GM12892 (cell line): ENCODE measurements around the gene GNAI3.

ENCODE experiments used
- POLR2A ChIP-seq: IDR thresholded peaks from 2 replicates; pipeline ENCODE4 v1.6.1; 2011; ENCODE audit warnings: low read depth, low read length, control low read depth
- POLR2AphosphoS5 ChIP-seq: IDR thresholded peaks from 2 replicates; pipeline ENCODE4 v1.6.1; 2011; ENCODE audit warnings: low read depth, low read length, control low read depth
- TAF1 ChIP-seq: IDR thresholded peaks from 2 replicates; pipeline ENCODE4 v1.6.1; 2011; ENCODE audit warnings: low read depth, mild to moderate bottlenecking, control low read depth, low read length, borderline replicate concordance

DNA sequence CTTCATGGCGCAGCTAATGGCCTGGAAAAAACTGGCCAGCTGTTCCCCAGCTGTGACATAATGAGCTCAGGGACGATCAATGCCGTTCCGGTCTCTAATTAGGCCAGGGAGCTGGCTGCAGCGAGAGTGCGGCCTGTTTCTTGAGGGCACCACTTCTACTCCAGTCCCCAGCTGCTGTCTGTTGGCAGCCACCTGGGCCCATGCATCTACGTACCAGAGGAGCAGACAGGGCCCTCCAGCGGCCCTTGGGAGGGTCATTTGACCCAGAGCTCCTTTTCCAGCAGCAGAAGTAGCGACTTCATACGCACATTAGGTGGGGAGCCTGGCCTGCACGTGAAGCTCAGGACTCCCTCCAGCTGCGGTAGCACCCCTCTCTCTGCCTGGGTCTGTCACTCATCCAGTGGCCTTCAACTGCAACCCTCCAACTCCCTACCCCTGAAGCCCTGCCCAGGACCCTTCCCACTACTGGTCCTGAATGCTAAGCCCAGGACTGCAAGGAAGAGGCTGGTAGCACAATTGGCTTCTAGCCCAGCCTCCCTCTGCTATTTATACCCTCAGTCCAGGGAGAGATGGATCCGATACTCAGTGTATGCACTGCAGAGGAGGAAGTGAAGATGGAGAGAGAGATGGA lies 17.8 kb upstream of the GNAI3 start:
- TF ChIP-seq POLR2A (no peak), POLR2AphosphoS5 (no peak), TAF1 (no peak)
